DMS53 (cell line): ENCODE results near the gene TBL1XR1.
A peak's percentile ranks its signal among the peaks of the same experiment; 100 is the strongest.

Experiments
- DNase-seq: peaks from one replicate; lab custom pipeline; 2025; lab: John Stamatoyannopoulos, UW

TBL1XR1 gene

DNA sequence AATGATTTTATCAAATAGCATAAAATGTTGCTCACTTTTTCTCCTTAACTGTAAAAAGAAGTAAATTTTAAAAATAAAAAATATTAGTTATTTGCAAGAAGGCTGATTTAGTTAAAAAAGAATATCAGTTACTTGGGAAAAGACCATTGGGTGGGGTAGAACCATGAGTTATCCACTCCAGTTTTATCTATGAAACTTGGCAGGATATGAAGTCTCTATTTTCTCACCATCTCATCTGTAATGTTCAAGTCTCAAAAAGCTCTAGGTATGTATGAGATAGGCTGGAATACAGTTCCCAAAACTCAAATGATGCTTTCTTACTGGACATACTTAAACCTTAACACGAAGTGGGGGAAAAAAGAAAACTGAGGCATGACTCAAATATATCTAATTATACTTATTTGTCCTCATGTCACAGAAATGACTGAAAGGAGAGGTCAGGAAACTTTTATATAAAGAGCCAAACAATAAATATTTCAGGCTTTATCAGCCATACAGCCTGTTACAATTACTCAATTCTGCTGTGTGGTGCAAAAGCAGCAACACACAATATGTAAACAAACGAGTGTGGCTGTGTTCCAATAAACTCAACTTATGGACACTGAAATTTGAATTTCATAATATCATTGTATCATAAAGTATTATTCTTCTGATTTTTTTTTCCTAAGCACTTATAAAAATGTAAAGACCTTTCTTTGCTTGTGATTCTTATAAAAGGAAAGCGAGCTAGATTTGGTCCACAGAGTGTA is 131.8 kb downstream of the TBL1XR1 start:
- DNase-seq, result no peak

DNA sequence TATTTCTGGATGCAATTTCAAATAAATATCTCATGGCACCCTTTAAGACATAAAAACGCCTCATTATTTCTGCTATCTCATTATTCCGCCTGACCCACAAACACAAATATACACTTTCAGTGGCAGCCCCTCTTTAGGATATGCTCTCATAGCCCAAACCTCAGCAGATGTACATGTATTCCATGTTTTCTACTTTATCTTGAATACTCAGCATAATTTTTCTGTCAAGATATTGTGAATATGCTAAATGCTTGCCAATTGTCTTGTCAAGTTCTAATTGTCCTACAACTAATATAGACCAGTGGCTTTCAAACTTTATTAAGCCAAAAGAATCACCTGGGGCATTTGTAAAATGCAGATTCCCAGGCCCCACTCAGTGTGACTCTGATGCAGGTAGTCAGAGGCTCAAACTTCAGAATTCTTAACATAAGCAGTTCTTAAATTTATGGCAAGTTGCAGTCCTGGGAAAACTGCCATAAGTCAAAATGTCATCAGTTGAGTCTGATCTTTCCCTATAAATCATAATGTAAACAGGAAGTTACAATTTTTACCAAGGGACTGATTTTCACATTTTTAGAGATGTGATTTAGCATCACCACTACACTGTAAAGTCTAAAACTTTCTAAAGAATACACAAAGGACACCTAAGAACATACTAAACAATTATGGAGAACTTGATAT is 135.1 kb downstream of the TBL1XR1 start:
- no peak for DNase-seq

DNA sequence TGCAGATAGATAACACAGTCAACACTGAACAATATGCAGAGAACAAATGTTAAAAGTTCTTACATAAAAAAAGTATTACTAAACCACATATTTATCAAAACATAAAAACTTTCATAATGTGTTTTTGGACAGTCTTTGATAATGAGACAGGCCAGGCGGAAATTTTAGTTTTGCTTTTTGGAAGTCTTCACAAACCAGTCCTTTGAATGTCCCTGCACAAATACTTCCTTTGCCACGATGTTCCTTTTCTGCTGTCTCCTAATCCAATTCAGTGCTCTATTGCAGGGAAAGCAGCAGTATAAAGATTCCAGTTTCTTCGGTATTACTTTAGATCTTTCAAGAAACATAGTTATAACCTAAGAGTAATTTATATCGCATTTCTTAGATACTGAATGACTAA is 135.9 kb downstream of the TBL1XR1 start:
- DNase-seq, result no peak

DNA sequence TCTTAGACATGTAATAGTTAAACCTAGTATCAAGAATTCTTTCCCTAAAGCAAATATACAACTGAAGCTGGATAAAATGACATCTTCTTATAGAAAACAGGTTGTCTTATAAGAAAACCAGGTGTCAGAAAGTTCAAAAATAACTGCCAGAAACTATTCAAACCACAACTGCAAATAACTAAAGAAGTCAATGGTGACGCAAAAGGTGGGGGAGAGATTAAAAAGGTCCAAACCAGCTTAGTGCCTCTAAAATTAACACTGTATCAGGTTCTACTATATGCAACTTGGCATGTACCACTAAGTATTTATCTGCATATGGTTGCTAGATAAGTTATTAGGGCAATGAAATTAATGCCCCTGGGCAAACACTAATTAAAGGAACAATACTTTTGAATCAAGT is 136.8 kb downstream of the TBL1XR1 start:
- DNase-seq, result no peak

DNA sequence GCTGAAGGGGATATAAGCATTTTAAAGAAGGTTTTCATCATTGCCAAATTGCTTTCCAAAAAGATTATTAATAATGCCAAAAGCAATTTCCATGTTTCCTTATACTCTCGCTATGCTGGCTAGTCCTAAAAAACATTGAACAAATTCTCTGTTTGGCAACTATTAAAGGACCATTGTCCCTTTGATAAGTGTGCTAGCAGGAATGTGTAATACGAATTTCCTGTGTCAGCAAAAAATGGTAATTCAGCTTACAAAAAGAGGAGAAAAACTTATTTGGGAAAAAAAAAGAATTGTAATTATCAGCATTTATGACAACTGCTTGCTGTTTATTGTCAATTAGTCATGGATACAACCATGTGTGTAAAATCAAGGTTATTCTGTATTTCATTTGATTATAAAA is 138.6 kb downstream of the TBL1XR1 start:
- no peak for DNase-seq

DNA sequence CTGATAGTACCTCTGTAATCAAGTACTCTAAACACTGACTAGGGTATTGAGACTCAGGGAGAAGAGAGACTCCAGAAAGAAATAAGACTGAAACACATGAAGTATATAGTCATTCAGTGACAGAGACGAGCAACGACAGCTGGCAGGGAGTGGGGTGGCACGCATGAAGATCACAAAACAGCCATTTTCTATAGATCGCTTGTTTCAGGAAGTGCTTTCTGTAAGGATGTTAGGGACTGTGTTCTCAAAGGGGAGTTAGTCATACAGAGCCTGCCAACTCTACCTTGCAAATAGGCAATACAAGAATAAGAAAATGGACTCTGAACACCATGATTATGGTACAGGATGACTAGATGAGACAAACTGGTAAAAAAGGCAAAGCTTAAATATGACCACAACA is 139.5 kb downstream of the TBL1XR1 start:
- no peak for DNase-seq

DNA sequence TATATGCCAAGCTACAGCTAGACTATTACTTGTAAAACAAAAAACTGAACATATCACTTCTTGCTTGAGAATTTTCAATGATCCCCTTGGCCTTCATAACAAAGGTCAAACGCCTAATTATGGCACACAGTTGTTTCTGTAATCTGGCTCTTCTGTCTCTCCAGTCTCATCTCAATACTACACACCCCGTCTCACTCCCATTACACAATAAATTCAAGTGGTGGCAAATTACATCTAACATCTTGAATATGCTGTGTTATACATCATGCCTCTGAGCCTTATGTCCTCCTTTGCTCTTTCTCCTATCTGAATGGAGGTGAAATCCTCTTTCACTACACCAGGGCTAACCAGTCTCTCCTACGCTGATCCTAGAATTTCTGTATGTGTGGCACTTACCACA is 140.4 kb downstream of the TBL1XR1 start:
- DNase-seq, result no peak

DNA sequence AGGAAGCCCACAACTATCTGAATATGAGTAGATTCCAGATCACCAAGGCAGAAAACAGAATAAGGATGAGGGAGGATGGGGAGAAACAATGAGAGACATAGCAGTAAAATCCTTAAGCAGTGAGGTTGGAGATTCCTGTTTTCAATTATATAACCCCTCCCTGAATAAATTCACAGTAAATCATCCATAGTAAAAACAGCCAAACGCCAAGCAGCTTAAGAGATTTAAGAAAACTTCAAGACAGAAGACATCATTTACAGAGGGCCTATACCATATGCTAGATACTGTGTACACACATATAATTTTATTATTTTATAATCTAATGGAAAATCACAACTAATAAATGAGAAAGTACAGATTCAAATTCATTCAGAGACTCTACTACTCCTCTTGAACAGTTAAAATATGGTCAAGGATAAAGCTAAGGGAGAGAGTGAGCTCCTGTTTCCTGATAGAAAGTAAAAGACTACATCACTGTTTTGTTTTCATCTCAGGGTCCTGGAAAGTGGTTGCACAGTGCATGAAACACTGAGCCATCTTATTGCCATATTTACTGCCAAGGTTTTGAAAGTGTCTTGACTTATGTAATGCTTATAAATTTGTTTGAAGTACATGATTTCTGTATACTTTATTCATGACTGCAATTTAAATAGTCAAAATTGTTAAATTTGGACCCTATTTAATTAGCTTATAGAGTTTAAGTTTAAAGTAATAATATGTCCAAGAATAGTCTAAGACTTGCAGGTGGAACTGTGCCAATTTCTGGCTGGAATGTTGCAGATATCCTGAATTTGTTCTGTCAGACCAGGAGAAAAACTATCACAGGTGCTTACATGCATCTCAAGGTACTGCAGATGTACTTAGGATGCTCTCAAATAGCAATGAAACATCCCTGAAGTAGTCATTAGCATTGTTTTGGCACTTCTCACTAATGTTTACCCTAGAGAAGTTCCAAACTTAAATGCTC is 141.4 kb downstream of the TBL1XR1 start:
- DNase-seq, result no peak

DNA sequence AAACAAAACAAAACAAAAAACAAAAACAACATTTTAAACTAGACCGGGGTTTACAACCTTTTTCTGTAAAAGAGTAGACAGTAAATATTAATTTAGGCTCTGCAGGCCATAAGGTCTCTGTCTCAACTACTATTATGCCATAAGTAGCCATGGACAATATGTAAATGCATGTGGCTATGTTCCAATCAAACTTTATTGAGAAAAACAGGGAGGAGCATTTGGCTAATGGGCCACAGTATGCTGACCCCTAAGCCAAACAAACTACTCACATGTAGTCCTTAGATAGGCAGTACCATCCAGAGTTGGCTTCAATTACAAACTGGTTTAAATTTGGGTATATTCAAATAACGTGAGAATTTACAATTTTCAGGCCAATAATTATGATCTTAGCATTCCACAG is 144.2 kb downstream of the TBL1XR1 start:
- no peak for DNase-seq

DNA sequence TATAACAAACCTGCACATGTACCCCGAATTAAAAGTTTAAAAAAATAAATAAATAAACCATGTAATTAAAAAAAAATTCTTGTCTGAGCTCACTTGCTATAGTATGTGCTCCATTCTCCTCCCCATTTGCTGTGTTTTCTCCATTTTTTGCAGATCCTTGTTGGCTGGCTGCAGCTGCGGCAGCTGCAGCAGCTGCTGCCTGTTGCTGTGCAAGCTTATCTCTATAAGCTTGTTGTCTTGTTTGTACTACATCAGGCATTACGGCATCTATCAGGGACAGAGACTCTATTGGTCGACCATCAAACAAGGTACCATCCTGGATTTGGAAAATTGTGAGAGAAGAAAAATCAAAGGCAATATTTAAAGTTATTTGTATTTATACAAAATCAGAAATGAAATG is 145.9 kb downstream of the TBL1XR1 start:
- DNase-seq, result peak; percentile 84

DNA sequence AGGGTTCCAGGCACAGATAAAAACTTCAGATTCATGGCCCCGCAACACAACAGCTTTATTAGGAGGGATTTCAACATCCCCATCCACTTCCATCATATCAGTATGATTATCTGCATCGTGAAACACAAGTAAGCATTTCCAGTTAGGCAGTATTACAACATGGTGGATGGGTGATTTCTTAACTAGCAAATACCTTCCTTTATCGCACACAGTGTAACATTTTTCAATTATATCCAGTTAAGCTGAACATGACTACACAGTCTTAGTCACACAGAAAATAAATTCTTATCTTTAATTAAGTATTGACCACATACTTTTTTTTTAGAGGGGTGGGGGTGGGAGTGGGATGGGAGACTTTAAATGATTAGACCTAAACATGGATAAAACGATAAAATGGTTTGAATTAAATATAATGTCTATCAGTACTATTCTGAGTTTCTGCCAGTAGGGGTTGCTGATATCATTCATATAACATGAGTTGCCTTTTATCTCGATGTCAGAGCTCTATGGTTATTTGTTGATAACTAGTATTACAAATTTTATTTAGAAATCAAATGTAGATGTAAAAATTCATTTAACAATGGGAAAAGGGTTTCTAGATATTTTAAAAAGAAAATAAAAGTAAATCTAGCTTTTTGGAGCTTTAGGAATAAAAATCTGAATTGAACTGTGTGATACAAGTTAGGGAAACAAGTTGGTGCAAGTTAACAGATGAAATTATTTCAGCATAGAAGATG is 146.6 kb downstream of the TBL1XR1 start:
- DNase-seq, result peak; percentile 73

DNA sequence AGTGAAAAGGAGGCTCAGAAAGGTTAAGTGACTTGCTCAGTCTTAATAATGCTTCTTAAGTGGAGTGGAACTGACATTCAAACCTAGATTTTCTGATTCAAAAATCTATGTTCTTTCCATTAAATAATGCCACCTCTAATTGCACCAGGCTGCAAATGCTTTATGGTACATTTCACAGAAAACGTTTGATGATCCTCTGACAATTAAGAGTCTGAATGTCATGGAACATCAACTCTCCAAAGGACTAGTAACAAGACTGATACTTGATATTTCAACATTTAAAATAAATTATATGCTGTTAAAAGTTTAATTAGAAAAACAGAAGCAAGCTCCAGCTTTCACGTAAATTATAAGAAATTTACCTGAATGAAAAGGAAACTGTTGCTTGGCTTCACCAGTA is 151.5 kb downstream of the TBL1XR1 start:
- no peak for DNase-seq

DNA sequence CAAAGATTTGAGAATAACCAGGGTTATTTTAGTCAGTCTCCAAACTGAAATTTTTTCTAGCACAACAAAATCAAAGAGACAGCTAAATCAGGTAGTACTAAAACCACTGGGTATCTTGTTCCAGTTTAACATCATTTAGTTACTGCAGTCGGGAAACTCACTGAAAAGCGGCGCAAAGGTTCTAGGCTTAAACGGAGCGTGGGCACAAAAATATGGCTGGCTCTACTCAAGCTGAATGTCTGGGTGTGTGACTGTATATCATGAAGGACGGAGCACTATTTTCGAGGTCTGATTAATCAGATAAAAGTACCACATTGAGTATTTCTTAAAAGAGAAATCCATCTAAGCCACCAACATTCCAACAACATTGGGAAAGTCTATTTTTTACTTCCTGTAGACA is 152.1 kb downstream of the TBL1XR1 start:
- DNase-seq, result no peak

DNA sequence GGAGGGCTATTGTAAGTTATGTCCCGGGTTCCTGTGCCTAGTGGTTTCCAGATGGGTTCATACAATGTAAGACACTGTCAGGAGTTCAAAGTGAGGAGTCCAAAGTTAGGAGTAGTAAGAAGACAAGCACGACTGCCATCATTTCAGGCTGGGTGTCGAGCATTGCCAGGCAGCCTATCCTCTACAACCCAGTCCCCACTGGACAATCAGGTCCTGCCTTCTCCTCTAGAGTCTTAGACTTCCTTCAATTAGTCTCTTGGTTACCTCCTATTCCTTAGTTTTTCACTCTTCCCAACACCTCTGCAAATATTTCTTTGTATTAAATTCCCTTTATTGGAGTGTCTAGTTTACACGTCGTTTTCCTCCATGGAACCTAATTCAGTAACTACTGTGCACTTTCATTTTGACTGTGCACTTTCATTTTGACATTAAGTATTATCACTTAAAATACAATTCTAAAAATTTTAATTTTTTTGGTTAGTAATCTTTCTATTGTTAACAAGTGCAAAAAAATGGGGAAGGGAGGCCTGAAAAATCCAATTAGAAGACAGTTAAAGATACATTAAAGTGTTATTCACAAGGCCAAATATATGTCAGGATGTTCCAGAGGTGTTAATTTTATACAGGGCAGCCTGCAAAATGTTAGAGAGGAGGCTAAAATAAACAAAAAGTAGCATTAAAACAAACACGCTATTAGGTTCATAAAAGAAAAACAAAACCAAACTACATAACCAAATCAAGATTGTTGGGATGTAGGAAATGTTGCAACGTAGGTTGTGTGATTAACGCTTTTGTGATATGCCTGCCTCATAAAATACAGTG is 155.3 kb downstream of the TBL1XR1 start:
- no peak for DNase-seq

DNA sequence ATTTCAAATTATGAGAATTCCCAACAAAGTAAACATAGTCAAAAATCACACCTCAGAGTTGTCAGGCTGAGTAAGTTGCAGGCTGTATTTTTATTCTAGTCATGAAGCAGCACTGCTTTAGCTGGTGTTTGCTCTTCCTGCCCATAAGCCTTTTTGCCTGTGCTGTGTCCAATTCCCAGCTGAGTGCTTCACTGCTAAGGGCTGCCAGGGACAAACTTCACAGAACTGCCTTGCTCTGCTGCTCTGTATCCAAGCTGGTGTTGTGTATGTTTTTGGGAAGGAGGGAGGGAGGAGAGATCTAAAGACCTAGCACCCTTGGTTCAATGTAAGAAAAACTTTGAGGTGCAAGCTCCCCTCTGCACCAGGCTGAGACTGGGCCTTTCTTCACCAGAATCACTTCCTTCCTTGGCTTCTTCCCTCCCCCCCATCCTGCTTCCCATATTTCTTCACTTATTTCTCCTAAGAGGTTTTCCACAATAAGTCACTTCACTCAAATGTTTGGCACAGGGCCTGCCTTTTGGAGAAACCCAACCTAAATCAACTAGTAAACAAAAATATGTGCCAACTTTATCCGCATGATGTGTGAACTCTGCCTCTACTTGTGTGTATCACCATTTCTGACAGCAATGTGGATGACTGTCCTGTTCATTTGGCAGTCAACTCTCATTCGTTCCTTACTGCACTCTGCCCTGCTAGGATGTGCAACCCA is 156.1 kb downstream of the TBL1XR1 start:
- peak; percentile 47 for DNase-seq

DNA sequence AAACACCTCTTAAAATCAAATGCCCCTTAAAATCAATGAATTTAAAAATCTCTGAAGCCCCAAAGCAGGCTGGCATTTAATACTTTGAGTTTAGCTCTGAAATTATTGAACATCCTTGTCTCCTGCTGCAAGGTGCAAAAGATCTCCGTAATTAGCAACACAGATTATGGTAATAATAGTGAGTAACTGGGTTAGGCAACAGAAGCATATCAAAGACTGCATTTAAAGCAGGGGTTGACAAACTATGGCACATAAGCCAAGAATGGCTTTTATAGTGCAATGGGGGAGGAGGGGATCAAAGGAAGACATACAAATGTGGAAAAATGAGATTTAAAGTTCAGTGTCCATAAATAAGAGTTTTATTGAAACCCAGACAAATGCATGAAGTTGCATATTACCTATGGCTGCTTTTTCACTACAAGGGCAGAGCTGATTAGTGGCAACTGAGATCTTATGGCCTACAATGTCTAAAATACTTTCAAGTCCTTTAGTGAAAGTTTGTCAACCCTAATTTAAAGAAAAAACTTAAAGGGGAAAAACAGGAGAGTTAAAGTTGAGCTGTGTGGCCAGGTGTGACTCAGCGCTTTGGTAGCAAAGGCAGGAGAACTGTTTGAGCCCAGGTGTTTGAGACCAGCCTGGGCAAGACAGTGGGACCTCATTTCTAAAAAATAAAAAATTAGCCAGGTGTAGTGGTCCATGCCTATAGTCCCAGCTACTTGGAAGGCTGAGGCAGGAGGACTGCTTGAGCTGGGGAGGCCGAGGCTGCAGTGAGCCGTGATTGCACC is 157.6 kb downstream of the TBL1XR1 start:
- DNase-seq, result no peak

DNA sequence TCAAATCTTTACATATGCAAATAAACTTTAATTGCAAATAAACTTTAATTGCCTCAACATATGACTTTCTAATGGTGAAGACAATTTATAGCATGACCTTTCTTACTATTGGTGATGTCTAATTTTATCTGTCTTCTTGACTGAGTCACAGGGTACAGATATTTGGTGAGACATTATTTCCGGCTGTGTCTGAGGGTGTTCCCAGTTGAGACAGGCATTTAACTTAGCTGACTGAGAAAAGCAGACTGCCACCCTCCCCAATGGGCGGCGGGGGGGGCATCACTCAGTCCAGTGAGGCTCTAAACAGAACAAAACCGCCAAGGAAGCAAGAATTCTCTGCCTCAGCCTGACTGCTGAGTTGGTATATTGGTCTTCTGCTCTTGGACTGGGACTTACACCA is 160.0 kb downstream of the TBL1XR1 start:
- no peak for DNase-seq

DNA sequence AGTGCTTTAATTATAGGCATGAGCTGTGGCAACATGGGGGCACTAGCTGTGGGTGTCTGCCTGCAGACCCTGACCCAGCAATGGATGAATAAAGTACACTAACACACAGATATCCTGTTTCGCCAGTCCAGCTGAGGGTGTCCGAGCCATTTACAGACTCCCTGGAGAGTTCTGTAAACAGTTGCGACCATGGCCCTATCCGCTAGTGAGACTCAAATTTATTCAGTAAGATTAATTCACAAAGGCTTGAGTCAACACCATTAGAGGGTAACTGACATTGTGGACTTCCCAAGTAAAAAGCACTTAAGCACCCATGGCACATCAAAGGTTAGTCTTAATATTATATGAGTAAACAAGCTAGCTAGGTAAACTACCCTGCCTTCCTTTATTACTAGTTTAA is 161.6 kb downstream of the TBL1XR1 start:
- DNase-seq, result peak; percentile 92

DNA sequence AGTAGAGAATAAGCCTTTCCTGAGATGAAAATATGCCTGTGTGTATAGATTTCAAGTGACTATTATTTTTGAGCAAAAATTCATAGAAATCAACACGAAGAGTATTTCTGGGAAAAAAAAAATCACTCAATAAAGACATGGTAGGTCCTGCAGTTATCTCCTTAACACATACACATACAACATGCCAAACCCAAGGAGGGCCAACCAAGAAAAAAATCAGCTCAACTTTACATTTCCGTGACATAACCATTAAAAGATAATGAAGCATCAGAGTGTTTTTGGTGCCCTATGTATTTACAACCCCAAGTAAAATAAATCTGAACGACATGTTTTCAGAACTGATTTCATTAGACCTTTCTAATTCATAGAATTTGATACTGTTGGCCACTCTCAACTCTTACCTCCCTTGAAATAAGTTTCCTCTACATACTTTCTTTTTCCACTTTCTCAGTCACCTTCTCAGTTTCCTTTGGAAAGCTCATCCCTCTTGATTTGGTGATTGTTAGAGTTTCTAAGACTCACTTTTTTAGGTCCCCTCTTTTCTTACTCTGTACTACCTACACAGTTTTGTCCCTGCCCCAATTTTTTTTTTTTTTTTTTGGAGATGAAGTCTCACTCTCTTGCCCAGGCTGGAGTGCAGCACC is 162.3 kb downstream of the TBL1XR1 start:
- DNase-seq, result no peak
